ENCODE measurements around the gene BSN. TPM values are rescaled to one million over a fixed set of nuclear protein-coding genes. Genes with fewer than 3 reads are reported as not detected.

Gene BSN
- total RNA-seq, 4 donors from 2014 or later, result under 0.01 to 0.32 (median 0.27) TPM; not detected in 1

- Histone ChIP-seq H3K9me3 (no peaks in the 10 kb centered on the region), H3K36me3 (no peaks in the 10 kb centered on the region), H3K4me1 (no peaks in the 10 kb centered on the region), H3K4me3 (no peak overlapping the region), H3K27me3 (no peaks in the 10 kb centered on the region), H3K27ac (no peak overlapping the region)
- 90% methylated on average over 1 of the region's 1 CpG; no CpG with 5 or more reads in 1 of the 2 donors for WGBS, 2 donors (ENCODE audit: low coverage in 1 of 2)
- TF ChIP-seq EP300 (IDR thresholded peaks at IDR 0.05; ENCODE audit: low read depth), result no peak
- TF ChIP-seq POLR2A (IDR thresholded peaks at IDR 0.05), result no peak
- TF ChIP-seq POLR2AphosphoS5 (IDR thresholded peaks at IDR 0.05), result no peak
- no peak for TF ChIP-seq CTCF (IDR thresholded peaks at IDR 0.05)
- intact Hi-C loops (cut with DNase I; ENCODE audit: low total_unique reads), result no loop called here
- in situ Hi-C loops (cut with MboI; ENCODE audit: low pct_ligation_motif_present in 1 of 4, low pct_unique_long_range_greater_than_20kb in 1 of 4, low sequenced_read_pairs in 3 of 4), result no loop called here
- DNase-seq, result no peak
Measured at GRCh38 chr3:49626796-49627195, 72.5 kb downstream of the BSN start.

- intact Hi-C loops (cut with DNase I; ENCODE audit: low total_unique reads), result no loop called here
- peaks cover 5% of the 10 kb centered on the region for H3K27me3 ChIP-seq
- H3K9me3 ChIP-seq, result no peaks in the 10 kb centered on the region
- TF ChIP-seq CTCF (IDR thresholded peaks at IDR 0.05), result no peak
- no peak for TF ChIP-seq EP300 (IDR thresholded peaks at IDR 0.05; ENCODE audit: low read depth)
- TF ChIP-seq POLR2A (IDR thresholded peaks at IDR 0.05), result no peak
- no peak for TF ChIP-seq POLR2AphosphoS5 (IDR thresholded peaks at IDR 0.05)
- 83% methylated on average over 5 of the region's 5 CpGs; no CpG with 5 or more reads in 1 of the 2 donors for WGBS, 2 donors (ENCODE audit: low coverage in 1 of 2)
- DNase-seq, result no peak
- H3K36me3 ChIP-seq, result no peaks in the 10 kb centered on the region
- in situ Hi-C loops (cut with MboI; ENCODE audit: low pct_ligation_motif_present in 1 of 4, low pct_unique_long_range_greater_than_20kb in 1 of 4, low sequenced_read_pairs in 3 of 4), result no loop called here
- H3K27ac ChIP-seq, result no peak overlapping the region
- H3K4me3 ChIP-seq, result no peak overlapping the region
- H3K4me1 ChIP-seq, result no peaks in the 10 kb centered on the region
Measured at GRCh38 chr3:49627634-49628033, 73.4 kb downstream of the BSN start.

- in situ Hi-C loops (cut with MboI; ENCODE audit: low pct_ligation_motif_present in 1 of 4, low pct_unique_long_range_greater_than_20kb in 1 of 4, low sequenced_read_pairs in 3 of 4) (no loop called here), intact Hi-C loops (cut with DNase I; ENCODE audit: low total_unique reads) (no loop called here)
- H3K36me3 ChIP-seq, result no peaks in the 10 kb centered on the region
- peaks cover 5% of the 10 kb centered on the region for H3K27me3 ChIP-seq
- H3K4me1 ChIP-seq, result no peaks in the 10 kb centered on the region
- H3K9me3 ChIP-seq, result no peaks in the 10 kb centered on the region
- no peak overlapping the region for H3K4me3 ChIP-seq
- TF ChIP-seq CTCF (IDR thresholded peaks at IDR 0.05), result no peak
- no peak for TF ChIP-seq EP300 (IDR thresholded peaks at IDR 0.05; ENCODE audit: low read depth)
- TF ChIP-seq POLR2A (IDR thresholded peaks at IDR 0.05), result no peak
- DNase-seq, result no peak
- H3K27ac ChIP-seq, result no peak overlapping the region
- 85 to 100% methylated on average over 1 to 2 of the region's 2 CpGs for WGBS, 2 donors (ENCODE audit: low coverage in 1 of 2)
Measured at GRCh38 chr3:49628249-49628648, 74.0 kb downstream of the BSN start.

- TF ChIP-seq POLR2A (IDR thresholded peaks at IDR 0.05) (no peak), CTCF (IDR thresholded peaks at IDR 0.05) (no peak), POLR2AphosphoS5 (IDR thresholded peaks at IDR 0.05) (no peak), EP300 (IDR thresholded peaks at IDR 0.05; ENCODE audit: low read depth) (no peak)
- peaks cover 5% of the 10 kb centered on the region for H3K27me3 ChIP-seq
- no peaks in the 10 kb centered on the region for H3K4me1 ChIP-seq
- H3K36me3 ChIP-seq, result no peaks in the 10 kb centered on the region
- in situ Hi-C loops (cut with MboI; ENCODE audit: low pct_ligation_motif_present in 1 of 4, low pct_unique_long_range_greater_than_20kb in 1 of 4, low sequenced_read_pairs in 3 of 4), result no loop called here
- no peak overlapping the region for H3K4me3 ChIP-seq
- H3K27ac ChIP-seq, result no peak overlapping the region
- no peak for DNase-seq
- H3K9me3 ChIP-seq, result no peaks in the 10 kb centered on the region
- intact Hi-C loops (cut with DNase I; ENCODE audit: low total_unique reads), result no loop called here
- WGBS, 2 donors (ENCODE audit: low coverage in 1 of 2), result 85% methylated on average over 4 of the region's 4 CpGs; no CpG with 5 or more reads in 1 of the 2 donors
Measured at GRCh38 chr3:49629451-49629850, 75.2 kb downstream of the BSN start.
